Neutrophil (primary cell): ENCODE results near the gene CDK17.

Experiments used
- H3K27ac ChIP-seq: fragments of 200-600 bp; sonication (generic); 2 replicates; pipeline ENCODE4 v1.5.1; 2016; ENCODE audit warnings: mild to moderate bottlenecking, moderate library complexity
- H3K27me3 ChIP-seq: fragments of 200-600 bp; sonication (generic); 2 replicates; pipeline ENCODE4 v1.6.0; 2016; ENCODE audit warnings: mild to moderate bottlenecking
- H3K36me3 ChIP-seq: fragments of 200-600 bp; sonication (generic); 2 replicates; pipeline ENCODE4 v1.5.1; 2017
- H3K4me1 ChIP-seq, 2 experiments: fragments of 200-600 bp in 1 of 2; sonication (generic) in 1 of 2; 1 replicate in 1 of 2; 2 replicates in 1 of 2; pipeline versions ENCODE4 v1.5.1 to v1.6.1; 2013 to 2016; ENCODE audit warnings: low read depth in 1 of 2, low read length in 1 of 2, mild to moderate bottlenecking in 1 of 2, moderate library complexity in 1 of 2; ENCODE audit not compliant: control insufficient read depth in 1 of 2, insufficient read depth in 1 of 2
- H3K4me3 ChIP-seq, 2 experiments: fragments of 200-600 bp in 1 of 2; sonication (generic) in 1 of 2; 1 replicate in 1 of 2; 2 replicates in 1 of 2; pipeline ENCODE4 v1.5.1; 2013 to 2016; ENCODE audit warnings: low read depth in 1 of 2, low read length in 1 of 2, mild to moderate bottlenecking in 1 of 2, moderate library complexity in 1 of 2
- H3K9me3 ChIP-seq: fragments of 200-600 bp; sonication (generic); 2 replicates; pipeline ENCODE4 v1.5.1; 2016
- CTCF ChIP-seq: fragments of 200-600 bp; sonication (generic); IDR thresholded peaks from 2 replicates; pipeline ENCODE4 v1.5.1; 2016; ENCODE audit warnings: antibody characterized with exemption

Gene CDK17

DNA sequence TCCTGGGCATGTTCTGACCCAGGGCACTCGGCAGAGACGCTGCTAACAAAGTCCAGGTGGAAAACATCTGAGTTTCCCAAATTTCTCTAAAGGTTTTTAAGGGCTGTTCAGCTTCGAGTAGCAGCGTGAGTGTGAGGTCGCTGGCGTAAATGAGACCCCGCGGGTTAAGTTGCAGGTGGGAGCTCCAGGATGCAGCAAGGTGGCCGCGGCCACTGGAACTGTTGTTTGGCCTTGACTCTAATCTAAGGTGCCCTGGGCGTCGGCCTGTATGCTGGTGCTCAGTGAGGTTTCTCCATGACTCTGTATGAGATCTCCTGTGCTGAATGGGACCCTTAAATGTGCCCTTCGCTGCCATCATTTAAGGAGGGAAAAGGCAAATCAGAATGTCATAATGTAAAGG lies 155.4 kb downstream of the CDK17 start:
- Histone ChIP-seq H3K4me1 (peaks cover 6 to 8% of the 10 kb centered on the region in 2 experiments), H3K9me3 (no peaks in the 10 kb centered on the region)
- no peak for TF ChIP-seq CTCF

DNA sequence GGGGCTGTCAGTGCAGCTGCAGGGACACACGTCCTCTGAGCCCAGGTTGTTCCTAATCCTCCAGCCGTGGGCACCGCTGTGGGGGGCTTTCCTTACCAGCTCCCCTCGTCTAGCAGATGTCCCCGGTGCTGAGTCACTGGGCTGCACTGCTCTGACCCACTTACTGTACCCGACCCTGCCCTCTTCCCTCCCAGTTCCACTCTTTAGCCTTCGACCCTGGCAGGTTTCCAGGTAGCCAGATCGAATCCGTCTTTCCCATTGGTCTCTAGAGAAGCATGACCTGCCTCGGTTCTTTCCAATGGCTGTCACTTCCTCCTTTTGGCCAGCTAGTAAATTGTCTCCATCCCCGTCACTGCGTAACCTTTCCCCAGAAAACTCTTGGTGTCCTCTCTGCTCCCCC lies 157.6 kb downstream of the CDK17 start:
- H3K27ac ChIP-seq: no peak overlapping the region
- no peaks in the 10 kb centered on the region for H3K27me3 ChIP-seq
- H3K4me1 ChIP-seq: peaks cover 6 to 8% of the 10 kb centered on the region in 2 experiments
- no peaks in the 10 kb centered on the region for H3K9me3 ChIP-seq
- peaks cover 7% of the 10 kb centered on the region for H3K36me3 ChIP-seq
- H3K4me3 ChIP-seq: no peak overlapping the region
- TF ChIP-seq CTCF: no peak

More for the DNA sequence above, 155.4 kb downstream of the CDK17 start:
- Histone ChIP-seq H3K27ac (no peak overlapping the region), H3K4me3 (no peak overlapping the region), H3K27me3 (no peaks in the 10 kb centered on the region), H3K36me3 (peaks cover 11% of the 10 kb centered on the region)

DNA sequence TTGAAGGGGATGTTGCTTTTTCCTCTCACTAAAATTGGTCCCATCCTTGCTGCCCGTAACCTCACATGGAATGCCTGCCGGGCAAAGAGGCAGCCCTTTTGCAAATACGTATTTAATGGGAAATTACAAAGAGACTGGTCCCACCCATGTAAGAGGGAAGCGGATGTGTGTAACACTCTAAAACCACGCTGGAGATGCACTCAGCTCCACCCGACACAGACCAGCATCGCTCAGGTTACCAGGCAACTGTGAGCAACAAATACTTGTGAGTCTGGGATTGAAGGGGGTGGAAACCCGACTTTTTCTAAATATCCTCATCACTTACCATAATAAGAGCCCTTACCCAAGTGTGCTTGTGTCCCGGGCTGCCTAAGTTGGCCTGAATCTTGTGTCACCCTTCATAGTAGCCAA lies 158.4 kb downstream of the CDK17 start:
- no peak overlapping the region for H3K27ac ChIP-seq
- H3K9me3 ChIP-seq: no peaks in the 10 kb centered on the region
- no peak for TF ChIP-seq CTCF
- H3K27me3 ChIP-seq: no peaks in the 10 kb centered on the region
- no peak overlapping the region for H3K4me3 ChIP-seq
- H3K4me1 ChIP-seq: peaks cover 6 to 8% of the 10 kb centered on the region in 2 experiments
- no peaks in the 10 kb centered on the region for H3K36me3 ChIP-seq

DNA sequence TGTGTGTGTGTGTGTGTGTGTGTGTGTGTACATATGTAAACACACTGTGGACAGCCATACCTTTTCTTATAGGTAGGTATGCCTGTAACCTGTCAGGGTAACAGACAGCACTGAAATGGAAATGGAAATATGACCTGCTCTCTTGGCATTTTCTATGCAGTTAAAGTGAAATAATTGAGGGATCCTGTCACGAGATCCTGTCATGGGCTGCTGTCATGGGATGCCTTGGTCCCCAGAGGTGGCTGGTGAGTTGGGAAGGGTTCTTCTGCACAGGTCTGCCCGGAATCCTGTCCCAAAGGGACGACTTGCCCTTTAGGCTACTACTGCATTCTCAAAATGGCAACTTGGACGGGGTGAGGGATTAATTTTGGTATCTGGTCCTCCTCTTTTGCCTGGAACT lies 158.8 kb downstream of the CDK17 start:
- H3K27ac ChIP-seq: no peak overlapping the region
- H3K4me3 ChIP-seq: no peak overlapping the region
- no peak for TF ChIP-seq CTCF
- no peaks in the 10 kb centered on the region for H3K27me3 ChIP-seq
- H3K4me1 ChIP-seq: peaks cover 6 to 8% of the 10 kb centered on the region in 2 experiments
- no peaks in the 10 kb centered on the region for H3K36me3 ChIP-seq
- no peaks in the 10 kb centered on the region for H3K9me3 ChIP-seq

- Histone ChIP-seq H3K4me1 (peaks cover 6 to 8% of the 10 kb centered on the region in 2 experiments), H3K27me3 (no peaks in the 10 kb centered on the region), H3K4me3 (no peak overlapping the region), H3K9me3 (no peaks in the 10 kb centered on the region), H3K27ac (no peak overlapping the region), H3K36me3 (no peaks in the 10 kb centered on the region)
- no peak for TF ChIP-seq CTCF
Observed at GRCh38 chr12:96240656-96241055, 159.6 kb downstream of the CDK17 start.
